Caco-2 (cell line): ENCODE results near the gene VEPH1. TPM values are rescaled to one million over a fixed set of nuclear protein-coding genes. Genes with fewer than 3 reads are reported as not detected.

Experiments
- BruUV-seq: library from RNA; stranded (reverse); fragments of 400-500 nt; replicated peaks from 2 replicates; lab custom pipeline; 2021; lab: Mats Ljungman, UMichigan
- CTCF ChIA-PET: fragments of 300-600 bp; sonication (Branson Sonifier 250); formaldehyde crosslinking; loops from one replicate; lab custom pipeline; 2022; ENCODE audit warnings: antibody characterized with exemption; lab: Charles Lee
- POLR2A ChIA-PET: fragments of 300-600 bp; sonication (Branson Sonifier 250); formaldehyde crosslinking; loops from one replicate; lab custom pipeline; 2022; ENCODE audit warnings: antibody characterized with exemption; lab: Charles Lee
- DNase-seq, 2 experiments: peaks; one replicate each; pipeline versions ENCODE4 v3.0.0 to v3.0.0-alpha.2; 2020 to 2022
- H3K27me3 ChIP-seq: replicated peaks from 2 replicates; pipeline ENCODE4 v1.6.0; 2011; ENCODE audit warnings: low read length; ENCODE audit not compliant: control insufficient read depth, insufficient read depth
- H3K36me3 ChIP-seq: 2 replicates; pipeline ENCODE4 v1.5.1; 2011; ENCODE audit warnings: low read length; ENCODE audit not compliant: control insufficient read depth, insufficient read depth
- H3K4me1 ChIP-seq: fragments of 250-450 bp; sonication (Bioruptor Pico); 2 replicates; pipeline ENCODE4 v1.5.1; 2020; ENCODE audit warnings: mild to moderate bottlenecking
- H3K4me3 ChIP-seq: 2 replicates; pipeline ENCODE4 v1.5.1; 2011; ENCODE audit warnings: low read depth, mild to moderate bottlenecking, control low read depth, low read length
- H3K9me3 ChIP-seq: fragments of 250-450 bp; sonication (Bioruptor Pico); 2 replicates; pipeline ENCODE4 v1.5.1; 2020; ENCODE audit warnings: mild to moderate bottlenecking, moderate library complexity
- H3K27ac Mint-ChIP-seq: one replicate; pipeline ENCODE4 v1.8.0; 2022; ENCODE audit warnings: mixed read lengths; ENCODE audit not compliant: unreplicated experiment
- H3K27me3 Mint-ChIP-seq: one replicate; pipeline ENCODE4 v1.8.0; 2022; ENCODE audit warnings: mixed read lengths; ENCODE audit not compliant: insufficient read depth, unreplicated experiment
- H3K36me3 Mint-ChIP-seq: one replicate; pipeline ENCODE4 v1.8.0; 2022; ENCODE audit warnings: mild to moderate bottlenecking, mixed read lengths; ENCODE audit not compliant: insufficient read depth, unreplicated experiment
- H3K4me1 Mint-ChIP-seq: one replicate; pipeline ENCODE4 v1.8.0; 2022; ENCODE audit warnings: low read depth, mixed read lengths; ENCODE audit not compliant: unreplicated experiment
- H3K4me3 Mint-ChIP-seq: one replicate; pipeline ENCODE4 v1.8.0; 2022; ENCODE audit warnings: mild to moderate bottlenecking, moderate library complexity, mixed read lengths; ENCODE audit not compliant: unreplicated experiment
- H3K9me3 Mint-ChIP-seq: one replicate; pipeline ENCODE4 v1.8.0; 2022; ENCODE audit warnings: mixed read lengths; ENCODE audit not compliant: unreplicated experiment
- CTCF ChIP-seq, 2 experiments: fragments of 200-600 bp in 1 of 2; IDR thresholded peaks; 1 replicate in 1 of 2; 2 replicates in 1 of 2; pipeline versions ENCODE4 v1.5.1 to v1.8.0; 2011 to 2022; ENCODE audit warnings: antibody characterized with exemption in 1 of 2, control low read depth in 1 of 2, inconsistent platforms in 1 of 2, low read depth in 1 of 2, low read length in 1 of 2, mild to moderate bottlenecking in 1 of 2, moderate library complexity in 1 of 2; ENCODE audit not compliant: insufficient read depth in 1 of 2, severe bottlenecking in 1 of 2, unreplicated experiment in 1 of 2
- intact Hi-C: fragments of 100-400 bp; cut with micrococcal nuclease; formaldehyde crosslinking; loops from one replicate; pipeline ENCODE4 v1.10.0; 2022; ENCODE audit not compliant: unreplicated experiment
- total RNA-seq: library from RNA; stranded (reverse); gene quantifications from 2 replicates; pipeline ENCODE4 v1.2.3, GENCODE V29; 2022

Gene VEPH1
- total RNA-seq, 1 experiment from 2014 or later, result 12.0 TPM

- Histone ChIP-seq H3K36me3 (no peaks in the 10 kb centered on the region), H3K4me1 (no peaks in the 10 kb centered on the region), H3K27me3 (no peaks in the 10 kb centered on the region; the same call in 1 of the 2 replicates), H3K9me3 (no peaks in the 10 kb centered on the region), H3K4me3 (no peak overlapping the region)
- ChIA-PET POLR2A (no interaction called here), CTCF (interaction anchor here (0.6 kb wide), 1 partner anchor 11 kb away, joined by 3 read pairs; no protein-coding TSS in a partner anchor)
- Mint-ChIP-seq H3K27me3 (peaks cover 10% of the 10 kb centered on the region), H3K4me3 (no peak overlapping the region), H3K36me3 (no peaks in the 10 kb centered on the region), H3K4me1 (peaks cover 10% of the 10 kb centered on the region), H3K9me3 (no peaks in the 10 kb centered on the region), H3K27ac (no peak overlapping the region)
- TF ChIP-seq CTCF (IDR thresholded peaks at IDR 0.05; ENCODE audit: insufficient read depth in 1 of 2, low read depth in 1 of 2, low read length in 1 of 2, severe bottlenecking in 1 of 2, unreplicated experiment in 1 of 2), result peak; percentile 86 to 95
- no TSS peak for BruUV-seq
- intact Hi-C loops, result loop anchor here (1.0 to 2.0 kb wide), 4 partner anchors 18 to 208 kb away; partner anchors contain the start of gene CCNL1
- DNase-seq, result peak; percentile 70 to 82
These were observed 264.0 kb downstream of the VEPH1 start for GRCh38 chr3:157239082-157239704.

GRCh38 chr3:157238457-157238856 lies 264.8 kb downstream of the VEPH1 start:
- peaks cover 10% of the 10 kb centered on the region for H3K4me1 Mint-ChIP-seq
- no TSS peak for BruUV-seq
- TF ChIP-seq CTCF (IDR thresholded peaks at IDR 0.05; ENCODE audit: insufficient read depth in 1 of 2, low read depth in 1 of 2, low read length in 1 of 2, severe bottlenecking in 1 of 2, unreplicated experiment in 1 of 2), result no peak
- no peak overlapping the region for H3K27ac Mint-ChIP-seq
- Histone ChIP-seq H3K36me3 (no peaks in the 10 kb centered on the region), H3K9me3 (no peaks in the 10 kb centered on the region), H3K4me3 (no peak overlapping the region), H3K27me3 (no peaks in the 10 kb centered on the region; the same call in 1 of the 2 replicates), H3K4me1 (no peaks in the 10 kb centered on the region)
- no peak for DNase-seq
- POLR2A ChIA-PET, result no interaction called here
- intact Hi-C loops, result loop anchor here (2.0 kb wide), 1 partner anchor 18 kb away; no protein-coding TSS in a partner anchor
- no peaks in the 10 kb centered on the region for H3K9me3 Mint-ChIP-seq
- CTCF ChIA-PET, result interaction anchor here (1.7 kb wide), 1 partner anchor 37 kb away, joined by 3 read pairs; no protein-coding TSS in a partner anchor
- H3K36me3 Mint-ChIP-seq, result no peaks in the 10 kb centered on the region
- peaks cover 10% of the 10 kb centered on the region for H3K27me3 Mint-ChIP-seq
- no peak overlapping the region for H3K4me3 Mint-ChIP-seq

- Histone ChIP-seq H3K4me3 (no peak overlapping the region), H3K27me3 (no peaks in the 10 kb centered on the region; the same call in 1 of the 2 replicates), H3K36me3 (no peaks in the 10 kb centered on the region), H3K4me1 (no peaks in the 10 kb centered on the region), H3K9me3 (no peaks in the 10 kb centered on the region)
- Mint-ChIP-seq H3K9me3 (no peaks in the 10 kb centered on the region), H3K27ac (no peak overlapping the region), H3K4me3 (no peak overlapping the region), H3K4me1 (peaks cover 10% of the 10 kb centered on the region), H3K36me3 (no peaks in the 10 kb centered on the region), H3K27me3 (peaks cover 10% of the 10 kb centered on the region)
- intact Hi-C loops, result loop anchor here (2.0 kb wide), 1 partner anchor 17 kb away; no protein-coding TSS in a partner anchor
- no peak for TF ChIP-seq CTCF (IDR thresholded peaks at IDR 0.05; ENCODE audit: insufficient read depth in 1 of 2, low read depth in 1 of 2, low read length in 1 of 2, severe bottlenecking in 1 of 2, unreplicated experiment in 1 of 2)
- ChIA-PET POLR2A (no interaction called here), CTCF (interaction anchor here (1.7 kb wide), 1 partner anchor 36 kb away, joined by 3 read pairs; no protein-coding TSS in a partner anchor)
- DNase-seq, result no peak
- BruUV-seq, result no TSS peak
These were observed 265.3 kb downstream of the VEPH1 start for GRCh38 chr3:157237886-157238285.
